T-helper 1 cell treated with Interleukin-12 subunit alpha and Interleukin-12 subunit beta and Interleukin-4 antibody, amounts not matched to agents 30 μg/mL and 1 μg/mL, for 36 hours (primary cell): ENCODE measurements around the gene ZNF324.
A peak's percentile ranks its signal among the peaks of the same experiment; 100 is the strongest.
"Not testable (repeated sequence)": the region's sequence is repeated elsewhere in the genome, so short reads cannot be mapped to it uniquely, and the experiment has no call there.

Experiments used
- H3K27ac Mint-ChIP-seq: one replicate; pipeline ENCODE4 v1.8.0; 2021; ENCODE audit warnings: mild to moderate bottlenecking, mixed read lengths
- H3K27me3 Mint-ChIP-seq: one replicate; pipeline ENCODE4 v1.8.0; 2021; ENCODE audit warnings: low read depth, mixed read lengths
- H3K36me3 Mint-ChIP-seq: one replicate; pipeline ENCODE4 v1.8.0; 2021; ENCODE audit warnings: low read depth, mixed read lengths
- H3K4me1 Mint-ChIP-seq: one replicate; pipeline ENCODE4 v1.8.0; 2021; ENCODE audit warnings: low read depth, mixed read lengths
- H3K4me3 Mint-ChIP-seq: one replicate; pipeline ENCODE4 v1.8.0; 2021; ENCODE audit warnings: mild to moderate bottlenecking, moderate library complexity, mixed read lengths
- H3K9me3 Mint-ChIP-seq: one replicate; pipeline ENCODE4 v1.8.0; 2021; ENCODE audit warnings: mixed read lengths

ZNF324 gene

GRCh38 chr19:58466760-58467589 lies at the start of gene ZNF324:
TSS of gene ZNF324 (plus strand) at chr19:58467080. CDS start at chr19:58469186, 2,106 bp downstream.
- Mint-ChIP-seq H3K4me3 (peak within 1 kb of the TSS; percentile 84), H3K27ac (peak within 1 kb of the TSS; percentile 80), H3K4me1 (peaks cover 20% of the 10 kb centered on the region), H3K9me3 (no peaks in the 10 kb centered on the region), H3K36me3 (peaks cover 8% of the 10 kb centered on the region), H3K27me3 (peaks cover 4% of the 10 kb centered on the region)

GRCh38 chr19:58428617-58429016 lies 38.3 kb upstream of the ZNF324 start:
- Mint-ChIP-seq H3K9me3 (peaks cover 70% of the 10 kb centered on the region), H3K27me3 (no peaks in the 10 kb centered on the region), H3K27ac (no peak overlapping the region), H3K4me1 (no peaks in the 10 kb centered on the region), H3K4me3 (no peak overlapping the region), H3K36me3 (peaks cover 26% of the 10 kb centered on the region)

GRCh38 chr19:58429745-58430144 lies 37.1 kb upstream of the ZNF324 start:
- H3K36me3 Mint-ChIP-seq: peaks cover 35% of the 10 kb centered on the region
- no peaks in the 10 kb centered on the region for H3K4me1 Mint-ChIP-seq
- H3K27me3 Mint-ChIP-seq: no peaks in the 10 kb centered on the region
- H3K4me3 Mint-ChIP-seq: no peak overlapping the region
- H3K9me3 Mint-ChIP-seq: peaks cover 76% of the 10 kb centered on the region
- no peak overlapping the region for H3K27ac Mint-ChIP-seq

- Mint-ChIP-seq H3K4me3 (no peak overlapping the region), H3K27ac (no peak overlapping the region), H3K4me1 (peaks cover 5% of the 10 kb centered on the region), H3K9me3 (peaks cover 86% of the 10 kb centered on the region), H3K36me3 (peaks cover 60% of the 10 kb centered on the region), H3K27me3 (no peaks in the 10 kb centered on the region)
Measured at GRCh38 chr19:58434217-58434616, 32.7 kb upstream of the ZNF324 start.

- Mint-ChIP-seq H3K27ac (peak within 1 kb of the TSS; percentile 97), H3K4me3 (peak within 1 kb of the TSS; percentile 96), H3K9me3 (peaks cover 66% of the 10 kb centered on the region), H3K4me1 (peaks cover 17% of the 10 kb centered on the region), H3K27me3 (no peaks in the 10 kb centered on the region), H3K36me3 (peaks cover 47% of the 10 kb centered on the region)
Measured at GRCh38 chr19:58439576-58440554, 27.0 kb upstream of the ZNF324 start, which contains the start of gene ZNF132. TSS of gene ZNF132 (minus strand) at chr19:58440153. CDS start at chr19:58439821, 332 bp downstream.

GRCh38 chr19:58440556-58440955 lies 26.3 kb upstream of the ZNF324 start:
- Mint-ChIP-seq H3K9me3 (peaks cover 59% of the 10 kb centered on the region), H3K36me3 (peaks cover 40% of the 10 kb centered on the region), H3K4me1 (peaks cover 17% of the 10 kb centered on the region), H3K4me3 (peak overlapping the region; percentile 96), H3K27ac (peak overlapping the region; percentile 97), H3K27me3 (no peaks in the 10 kb centered on the region)

- peaks cover 40% of the 10 kb centered on the region for H3K9me3 Mint-ChIP-seq
- peaks cover 18% of the 10 kb centered on the region for H3K36me3 Mint-ChIP-seq
- H3K4me3 Mint-ChIP-seq, H3K27ac Mint-ChIP-seq, H3K27me3 Mint-ChIP-seq: not testable (repeated sequence)
- H3K4me1 Mint-ChIP-seq: peaks cover 17% of the 10 kb centered on the region
Measured at GRCh38 chr19:58442986-58443385, 23.9 kb upstream of the ZNF324 start.

GRCh38 chr19:58448860-58449259 lies 18.0 kb upstream of the ZNF324 start:
- not testable (repeated sequence) for H3K27ac Mint-ChIP-seq, H3K4me3 Mint-ChIP-seq, H3K36me3 Mint-ChIP-seq
- H3K9me3 Mint-ChIP-seq: peaks cover 28% of the 10 kb centered on the region
- H3K4me1 Mint-ChIP-seq: peaks cover 18% of the 10 kb centered on the region
- H3K27me3 Mint-ChIP-seq: peaks cover 11% of the 10 kb centered on the region

- not testable (repeated sequence) for H3K27ac Mint-ChIP-seq, H3K4me3 Mint-ChIP-seq, H3K36me3 Mint-ChIP-seq
- Mint-ChIP-seq H3K9me3 (peaks cover 19% of the 10 kb centered on the region), H3K27me3 (peaks cover 11% of the 10 kb centered on the region), H3K4me1 (peaks cover 19% of the 10 kb centered on the region)
Measured at GRCh38 chr19:58449980-58450379, 16.9 kb upstream of the ZNF324 start.

- Mint-ChIP-seq H3K4me1 (peaks cover 19% of the 10 kb centered on the region), H3K27me3 (peaks cover 11% of the 10 kb centered on the region), H3K9me3 (peaks cover 19% of the 10 kb centered on the region), H3K27ac (no peak overlapping the region), H3K4me3 (peak overlapping the region; percentile 83), H3K36me3 (peaks cover 9% of the 10 kb centered on the region)
Measured at GRCh38 chr19:58450856-58451357, 16.0 kb upstream of the ZNF324 start.

- peak within 1 kb of the TSS; percentile 83 for H3K4me3 Mint-ChIP-seq
- peaks cover 19% of the 10 kb centered on the region for H3K4me1 Mint-ChIP-seq
- H3K27ac Mint-ChIP-seq: no peak within 1 kb of the TSS
- peaks cover 10% of the 10 kb centered on the region for H3K36me3 Mint-ChIP-seq
- peaks cover 19% of the 10 kb centered on the region for H3K9me3 Mint-ChIP-seq
- H3K27me3 Mint-ChIP-seq: peaks cover 11% of the 10 kb centered on the region
Measured at GRCh38 chr19:58451358-58452101, 15.3 kb upstream of the ZNF324 start, which contains the start of gene ZNF324B. TSS of gene ZNF324B (plus strand) at chr19:58451622. CDS start at chr19:58453702, 2,080 bp downstream.

- peaks cover 11% of the 10 kb centered on the region for H3K27me3 Mint-ChIP-seq
Measured at GRCh38 chr19:58453743-58454142, 13.1 kb upstream of the ZNF324 start.

GRCh38 chr19:58455306-58455705 lies 11.6 kb upstream of the ZNF324 start:
- H3K4me3 Mint-ChIP-seq: no peak overlapping the region
- H3K4me1 Mint-ChIP-seq: peaks cover 19% of the 10 kb centered on the region
- H3K27ac Mint-ChIP-seq: no peak overlapping the region
- no peaks in the 10 kb centered on the region for H3K9me3 Mint-ChIP-seq
- peaks cover 2% of the 10 kb centered on the region for H3K27me3 Mint-ChIP-seq
- H3K36me3 Mint-ChIP-seq: peaks cover 18% of the 10 kb centered on the region

More at GRCh38 chr19:58453743-58454142, 13.1 kb upstream of the ZNF324 start:
- Mint-ChIP-seq H3K27ac (no peak overlapping the region), H3K9me3 (peaks cover 10% of the 10 kb centered on the region), H3K36me3 (peaks cover 17% of the 10 kb centered on the region), H3K4me3 (no peak overlapping the region), H3K4me1 (peaks cover 19% of the 10 kb centered on the region)
